ENCODE data around the gene KAT14. TPM values are rescaled to one million over a fixed set of nuclear protein-coding genes. Genes with fewer than 3 reads are reported as not detected.

Gene KAT14
- total RNA-seq, 1 experiment from 2014 or later, result 10.8 TPM

- ChIA-PET CTCF (no interaction called here), POLR2A (ENCODE audit: unreplicated experiment) (no interaction called here)
- no peaks in the 10 kb centered on the region for H3K9me3 ChIP-seq (ENCODE audit: low read length)
- ATAC-seq (peak; percentile 20; the same call in 1 of the 2 replicates), DNase-seq (no peak)
- no TSS peak for BruUV-seq (replicated peaks)
- H3K27me3 ChIP-seq (ENCODE audit: low read length), result no peaks in the 10 kb centered on the region
- TF ChIP-seq EZH2phosphoT487 (IDR thresholded peaks at IDR 0.05; ENCODE audit: borderline replicate concordance, low read length), result no peak
- TF ChIP-seq EZH2 (IDR thresholded peaks at IDR 0.05; ENCODE audit: low read length, unreplicated experiment), result no peak
- no peak for TF ChIP-seq CTCF (conservative IDR thresholded peaks at IDR 0.05; ENCODE audit: low read depth, low read length)
- H3K36me3 ChIP-seq (ENCODE audit: low read depth, low read length), result peaks cover 14% of the 10 kb centered on the region
- no peak overlapping the region for H2AFZ ChIP-seq (ENCODE audit: low read length)
- intact Hi-C loops (cut with micrococcal nuclease), result no loop called here
- no peaks in the 10 kb centered on the region for H4K20me1 ChIP-seq (ENCODE audit: low read length)
- H3F3A ChIP-seq (ENCODE audit: low read length, unreplicated experiment), result no peaks in the 10 kb centered on the region
- H3K9me2 ChIP-seq (replicated peaks; ENCODE audit: low read length), result no peaks in the 10 kb centered on the region
- no peaks in the 10 kb centered on the region for H3K79me2 ChIP-seq (ENCODE audit: low read length)
- no peak overlapping the region for H3K4me2 ChIP-seq (ENCODE audit: low read length)
- no peak overlapping the region for H3K9ac ChIP-seq (ENCODE audit: low read length)
- peaks cover 11% of the 10 kb centered on the region; the same call in 1 of the 2 replicates for H3K4me1 ChIP-seq (ENCODE audit: insufficient read depth, low read length)
- H3K4me3 ChIP-seq (ENCODE audit: low read length), result no peak overlapping the region
- no peak overlapping the region for H3K27ac ChIP-seq (ENCODE audit: low read length)
Measured at GRCh38 chr20:18166950-18167349, 29.3 kb downstream of the KAT14 start.

- ChIA-PET POLR2A (ENCODE audit: unreplicated experiment) (no interaction called here), CTCF (no interaction called here)
- intact Hi-C loops (cut with micrococcal nuclease), result loop anchor here (5.0 kb wide), 1 partner anchor 100 kb away; no protein-coding TSS in a partner anchor
- peak overlapping the region; percentile 13 for H3K27ac ChIP-seq (ENCODE audit: low read length)
- no peaks in the 10 kb centered on the region for H3K9me2 ChIP-seq (replicated peaks; ENCODE audit: low read length)
- no peaks in the 10 kb centered on the region for H3K27me3 ChIP-seq (ENCODE audit: low read length)
- H3K4me1 ChIP-seq (ENCODE audit: insufficient read depth, low read length), result peaks cover 12% of the 10 kb centered on the region; the same call in 1 of the 2 replicates
- H3K9ac ChIP-seq (ENCODE audit: low read length), result no peak overlapping the region
- peaks cover 6% of the 10 kb centered on the region; the same call in 1 of the 2 replicates for H3K36me3 ChIP-seq (ENCODE audit: low read depth, low read length)
- no peaks in the 10 kb centered on the region for H4K20me1 ChIP-seq (ENCODE audit: low read length)
- H3K79me2 ChIP-seq (ENCODE audit: low read length), result no peaks in the 10 kb centered on the region
- no peak overlapping the region for H3K4me2 ChIP-seq (ENCODE audit: low read length)
- no TSS peak for BruUV-seq (replicated peaks)
- DNase-seq (peak; percentile 57), ATAC-seq (peak; percentile 81)
- H3K9me3 ChIP-seq (ENCODE audit: low read length), result no peaks in the 10 kb centered on the region
- no peak overlapping the region for H2AFZ ChIP-seq (ENCODE audit: low read length)
- no peak overlapping the region for H3K4me3 ChIP-seq (ENCODE audit: low read length)
- TF ChIP-seq EZH2 (IDR thresholded peaks at IDR 0.05; ENCODE audit: low read length, unreplicated experiment) (no peak), EZH2phosphoT487 (IDR thresholded peaks at IDR 0.05; ENCODE audit: borderline replicate concordance, low read length) (no peak), CTCF (conservative IDR thresholded peaks at IDR 0.05; ENCODE audit: low read depth, low read length) (no peak)
- H3F3A ChIP-seq (ENCODE audit: low read length, unreplicated experiment), result no peaks in the 10 kb centered on the region
Measured at GRCh38 chr20:18172379-18172778, 34.7 kb downstream of the KAT14 start.

- BruUV-seq (replicated peaks), result no TSS peak
- no peaks in the 10 kb centered on the region for H4K20me1 ChIP-seq (ENCODE audit: low read length)
- H3K9me2 ChIP-seq (replicated peaks; ENCODE audit: low read length), result no peaks in the 10 kb centered on the region
- no peaks in the 10 kb centered on the region for H3F3A ChIP-seq (ENCODE audit: low read length, unreplicated experiment)
- no peaks in the 10 kb centered on the region for H3K79me2 ChIP-seq (ENCODE audit: low read length)
- H3K9me3 ChIP-seq (ENCODE audit: low read length), result no peaks in the 10 kb centered on the region
- H3K36me3 ChIP-seq (ENCODE audit: low read depth, low read length), result peaks cover 11% of the 10 kb centered on the region
- H3K9ac ChIP-seq (ENCODE audit: low read length), result no peak overlapping the region
- POLR2A ChIA-PET (ENCODE audit: unreplicated experiment), result no interaction called here
- H3K4me2 ChIP-seq (ENCODE audit: low read length), result no peak overlapping the region
- H2AFZ ChIP-seq (ENCODE audit: low read length), result no peak overlapping the region
- peaks cover 12% of the 10 kb centered on the region; the same call in 1 of the 2 replicates for H3K4me1 ChIP-seq (ENCODE audit: insufficient read depth, low read length)
- no peaks in the 10 kb centered on the region for H3K27me3 ChIP-seq (ENCODE audit: low read length)
- no peak for TF ChIP-seq CTCF (conservative IDR thresholded peaks at IDR 0.05; ENCODE audit: low read depth, low read length)
- no peak for TF ChIP-seq EZH2phosphoT487 (IDR thresholded peaks at IDR 0.05; ENCODE audit: borderline replicate concordance, low read length)
- no peak for TF ChIP-seq EZH2 (IDR thresholded peaks at IDR 0.05; ENCODE audit: low read length, unreplicated experiment)
- intact Hi-C loops (cut with micrococcal nuclease), result loop anchor here (5.0 kb wide), 1 partner anchor 97 kb away; no protein-coding TSS in a partner anchor
- no peak overlapping the region for H3K27ac ChIP-seq (ENCODE audit: low read length)
- DNase-seq (no peak), ATAC-seq (no peak)
- CTCF ChIA-PET, result no interaction called here
- H3K4me3 ChIP-seq (ENCODE audit: low read length), result no peak overlapping the region
Measured at GRCh38 chr20:18174906-18175683, 37.4 kb downstream of the KAT14 start.
